SH-SY5Y (cell line): ENCODE data around the gene INTS11.

ENCODE experiments used
- GATA2 ChIP-seq: IDR thresholded peaks from 2 replicates; pipeline ENCODE4 v1.6.1; 2011; ENCODE audit warnings: mild to moderate bottlenecking, low read depth, low read length
- GATA3 ChIP-seq: IDR thresholded peaks from 2 replicates; pipeline ENCODE4 v1.6.1; 2011; ENCODE audit warnings: low read depth, mild to moderate bottlenecking, low read length, moderate library complexity

GRCh38 chr1:1264868-1265272, 59.6 kb downstream of the INTS11 start:
- TF ChIP-seq GATA2 (no peak), GATA3 (no peak)
